PC-3 (cell line): ENCODE measurements around the gene JAG2. TPM values are rescaled to one million over a fixed set of nuclear protein-coding genes. Genes with fewer than 3 reads are reported as not detected.
A peak's percentile ranks its signal among the peaks of the same experiment; 100 is the strongest.

Experiments used
- ATAC-seq: fragments of 200-7000 bp; cut with Tn5 transposase; 2 replicates; pipeline ENCODE4 v1.9.1; 2020; ENCODE audit warnings: mild to moderate bottlenecking, moderate library complexity
- BruUV-seq: library from RNA; stranded (reverse); fragments of 400-500 nt; replicated peaks from 2 replicates; lab custom pipeline; 2021; lab: Mats Ljungman, UMichigan
- CTCF ChIA-PET: fragments of 300-600 bp; sonication (Branson Sonifier 250); formaldehyde crosslinking; loops from one replicate; lab custom pipeline; 2022; ENCODE audit warnings: antibody characterized with exemption; lab: Charles Lee
- POLR2A ChIA-PET: fragments of 300-600 bp; sonication (Branson Sonifier 250); formaldehyde crosslinking; loops from one replicate; lab custom pipeline; 2022; ENCODE audit warnings: antibody characterized with exemption; ENCODE audit not compliant: unreplicated experiment; lab: Charles Lee
- DNase-seq: peaks from one replicate; pipeline ENCODE4 v3.0.0-alpha.2; 2015
- H2AFZ ChIP-seq: fragments of 300-600 bp; sonication (generic); 2 replicates; pipeline ENCODE4 v1.6.0; 2016; ENCODE audit warnings: antibody characterized with exemption, low read length
- H3F3A ChIP-seq: fragments of 300-600 bp; sonication (generic); one replicate; pipeline ENCODE4 v1.6.0; 2017; ENCODE audit warnings: antibody characterized with exemption, low read length, control low read depth, mild to moderate bottlenecking; ENCODE audit not compliant: unreplicated experiment
- H3K27ac ChIP-seq: fragments of 300-600 bp; sonication (generic); 2 replicates; pipeline ENCODE4 v1.5.1; 2016; ENCODE audit warnings: mild to moderate bottlenecking, low read length
- H3K27me3 ChIP-seq: fragments of 300-600 bp; sonication (generic); 2 replicates; pipeline ENCODE4 v1.6.1; 2016; ENCODE audit warnings: low read length, mixed read lengths
- H3K36me3 ChIP-seq: fragments of 300-600 bp; sonication (generic); 2 replicates; pipeline ENCODE4 v1.6.1; 2016; ENCODE audit warnings: low read depth, mixed run types, low read length, mixed read lengths
- H3K4me1 ChIP-seq: fragments of 300-600 bp; sonication (generic); 2 replicates; pipeline ENCODE4 v1.5.1; 2016; ENCODE audit warnings: low read length; ENCODE audit not compliant: insufficient read depth
- H3K4me2 ChIP-seq: fragments of 300-600 bp; sonication (generic); 2 replicates; pipeline ENCODE4 v1.6.0; 2016; ENCODE audit warnings: low read length
- H3K4me3 ChIP-seq: fragments of 300-600 bp; sonication (generic); 2 replicates; pipeline ENCODE4 v1.5.1; 2016; ENCODE audit warnings: mild to moderate bottlenecking, low read length, mixed read lengths
- H3K79me2 ChIP-seq: fragments of 300-600 bp; sonication (generic); 2 replicates; pipeline ENCODE4 v1.6.1; 2017; ENCODE audit warnings: low read length, mixed read lengths
- H3K9ac ChIP-seq: fragments of 300-600 bp; sonication (generic); 2 replicates; pipeline ENCODE4 v1.6.0; 2016; ENCODE audit warnings: mild to moderate bottlenecking, low read length
- H3K9me2 ChIP-seq: fragments of 300-600 bp; sonication (generic); replicated peaks from 2 replicates; pipeline ENCODE4 v1.6.1; 2016; ENCODE audit warnings: mixed run types, low read length, mixed read lengths
- H3K9me3 ChIP-seq: fragments of 300-600 bp; sonication (generic); 2 replicates; pipeline ENCODE4 v1.6.1; 2016; ENCODE audit warnings: low read length, mixed read lengths
- H4K20me1 ChIP-seq: fragments of 300-600 bp; sonication (generic); 2 replicates; pipeline ENCODE4 v1.6.1; 2016; ENCODE audit warnings: low read length, mixed read lengths
- EZH2 ChIP-seq: fragments of 300-600 bp; sonication (generic); IDR thresholded peaks from one replicate; pipeline ENCODE4 v1.6.1; 2017; ENCODE audit warnings: antibody characterized with exemption, mild to moderate bottlenecking, low read length; ENCODE audit not compliant: unreplicated experiment
- EZH2phosphoT487 ChIP-seq: fragments of 300-600 bp; sonication (generic); IDR thresholded peaks from 2 replicates; pipeline ENCODE4 v1.6.1; 2018; ENCODE audit warnings: mild to moderate bottlenecking, antibody characterized with exemption, low read length, borderline replicate concordance
- intact Hi-C: fragments of 100-400 bp; cut with micrococcal nuclease; formaldehyde crosslinking; loops from 2 replicates; pipeline ENCODE4 v1.9.0; 2023
- total RNA-seq: library from RNA; depleted of rRNA; stranded (reverse); fragments of >200 nt; gene quantifications from 2 replicates; pipeline ENCODE4 v1.2.3, GENCODE V29; 2014
- TF ChIP-seq, protein P1 (sequence below): fragments of 300-600 bp; sonication (generic); conservative IDR thresholded peaks from 2 replicates; pipeline ENCODE4 v1.5.1; 2017; ENCODE audit warnings: antibody characterized with exemption, low read depth, mild to moderate bottlenecking, low read length

Gene JAG2
- total RNA-seq, 1 experiment from 2014 or later: 57.1 TPM

DNA sequence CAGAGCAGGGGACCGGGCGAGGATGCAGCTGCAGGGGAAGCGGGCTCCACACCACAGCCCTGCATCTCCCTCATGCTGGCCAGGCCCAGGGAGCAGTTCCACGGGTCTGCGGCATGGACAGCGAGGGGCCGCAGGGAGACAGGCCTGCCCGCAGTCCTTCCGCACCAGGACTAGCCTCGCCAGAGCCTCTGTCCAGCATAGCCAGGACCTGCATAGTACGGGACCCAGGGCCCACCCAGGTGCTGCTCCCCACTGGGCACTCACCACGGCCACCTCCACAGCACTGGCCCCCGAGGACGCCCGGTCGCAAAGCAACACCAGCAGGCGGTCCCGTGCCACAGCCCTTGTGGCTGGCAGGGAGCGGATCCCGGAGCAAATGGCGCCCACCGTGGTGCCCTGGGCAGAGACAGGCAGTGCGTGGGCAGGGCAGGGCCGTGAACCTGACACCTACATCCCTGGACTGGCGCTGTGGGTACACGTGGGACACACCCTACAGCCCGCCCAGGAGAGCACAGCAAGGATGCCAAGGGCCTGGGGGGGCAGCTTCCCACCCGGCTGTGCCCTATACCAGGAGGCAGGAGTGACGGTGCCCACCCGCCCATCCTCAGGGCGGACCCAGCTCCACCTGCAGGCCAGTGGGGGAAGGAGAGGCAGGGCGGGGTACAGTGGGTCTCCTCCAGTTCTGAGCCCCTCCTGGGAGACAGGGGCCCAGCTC is 23.8 kb downstream of the JAG2 start:
- ATAC-seq (no peak; the same call in 1 of the 2 replicates), DNase-seq (no peak)
- intact Hi-C loops: no loop called here
- H3K4me1 ChIP-seq: no peaks in the 10 kb centered on the region
- TF ChIP-seq, protein P1, sequence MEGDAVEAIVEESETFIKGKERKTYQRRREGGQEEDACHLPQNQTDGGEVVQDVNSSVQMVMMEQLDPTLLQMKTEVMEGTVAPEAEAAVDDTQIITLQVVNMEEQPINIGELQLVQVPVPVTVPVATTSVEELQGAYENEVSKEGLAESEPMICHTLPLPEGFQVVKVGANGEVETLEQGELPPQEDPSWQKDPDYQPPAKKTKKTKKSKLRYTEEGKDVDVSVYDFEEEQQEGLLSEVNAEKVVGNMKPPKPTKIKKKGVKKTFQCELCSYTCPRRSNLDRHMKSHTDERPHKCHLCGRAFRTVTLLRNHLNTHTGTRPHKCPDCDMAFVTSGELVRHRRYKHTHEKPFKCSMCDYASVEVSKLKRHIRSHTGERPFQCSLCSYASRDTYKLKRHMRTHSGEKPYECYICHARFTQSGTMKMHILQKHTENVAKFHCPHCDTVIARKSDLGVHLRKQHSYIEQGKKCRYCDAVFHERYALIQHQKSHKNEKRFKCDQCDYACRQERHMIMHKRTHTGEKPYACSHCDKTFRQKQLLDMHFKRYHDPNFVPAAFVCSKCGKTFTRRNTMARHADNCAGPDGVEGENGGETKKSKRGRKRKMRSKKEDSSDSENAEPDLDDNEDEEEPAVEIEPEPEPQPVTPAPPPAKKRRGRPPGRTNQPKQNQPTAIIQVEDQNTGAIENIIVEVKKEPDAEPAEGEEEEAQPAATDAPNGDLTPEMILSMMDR: peak; percentile 28; the same call in 1 of the 2 replicates
- TF ChIP-seq EZH2: no peak
- no peak for TF ChIP-seq EZH2phosphoT487
- no peaks in the 10 kb centered on the region for H4K20me1 ChIP-seq
- no peaks in the 10 kb centered on the region for H3K9me2 ChIP-seq
- POLR2A ChIA-PET: no interaction called here
- H3K9me3 ChIP-seq: no peaks in the 10 kb centered on the region
- H3K27me3 ChIP-seq: no peaks in the 10 kb centered on the region
- no peaks in the 10 kb centered on the region for H3K36me3 ChIP-seq
- H3K79me2 ChIP-seq: no peaks in the 10 kb centered on the region
- H3K9ac ChIP-seq: no peak overlapping the region
- no peak overlapping the region for H3K4me2 ChIP-seq
- H3K27ac ChIP-seq: no peak overlapping the region
- BruUV-seq: no TSS peak
- no peak overlapping the region for H3K4me3 ChIP-seq
- CTCF ChIA-PET: no interaction called here
- no peaks in the 10 kb centered on the region for H3F3A ChIP-seq
- no peak overlapping the region for H2AFZ ChIP-seq

DNA sequence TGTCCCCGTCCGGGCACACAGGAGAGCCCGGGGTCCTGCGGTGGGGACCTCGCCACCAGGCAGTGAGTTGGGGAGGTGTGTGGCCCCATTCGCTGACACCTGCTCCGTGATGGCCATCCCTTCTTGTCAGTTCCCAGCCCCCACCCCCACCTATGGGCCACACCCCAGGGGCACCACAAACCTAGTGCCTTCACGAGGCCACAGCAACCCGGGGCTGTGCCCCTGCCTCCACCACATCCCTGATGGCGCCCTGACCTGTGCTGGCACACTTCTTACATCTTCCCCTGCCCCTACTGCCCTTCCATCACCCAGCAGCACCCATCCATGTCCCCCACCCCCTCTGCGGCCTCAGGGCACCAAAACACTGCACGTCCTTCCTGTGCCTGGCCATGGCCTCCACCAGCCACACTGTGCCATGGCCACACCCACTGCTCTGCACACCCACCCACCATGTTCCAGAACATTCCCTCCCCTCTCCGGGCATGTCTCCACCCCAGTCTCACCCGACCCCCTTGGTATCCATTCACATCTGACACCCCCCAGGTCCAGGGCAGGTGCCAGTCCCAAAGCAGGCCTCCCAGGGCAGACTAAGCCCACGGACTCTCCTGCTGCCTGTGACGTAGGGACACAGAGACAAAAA is 24.4 kb downstream of the JAG2 start:
- CTCF ChIA-PET: no interaction called here
- Histone ChIP-seq H3K9ac (no peak overlapping the region), H3K27me3 (no peaks in the 10 kb centered on the region), H3K4me1 (no peaks in the 10 kb centered on the region), H3K27ac (no peak overlapping the region), H3K79me2 (no peaks in the 10 kb centered on the region), H3K9me3 (no peaks in the 10 kb centered on the region), H3F3A (no peaks in the 10 kb centered on the region), H3K9me2 (no peaks in the 10 kb centered on the region), H3K36me3 (no peaks in the 10 kb centered on the region), H3K4me2 (no peak overlapping the region), H2AFZ (no peak overlapping the region), H3K4me3 (no peak overlapping the region), H4K20me1 (no peaks in the 10 kb centered on the region)
- intact Hi-C loops: no loop called here
- no peak for TF ChIP-seq EZH2phosphoT487
- TF ChIP-seq EZH2: no peak
- TF ChIP-seq, protein P1: no peak
- no TSS peak for BruUV-seq
- no peak for DNase-seq
- POLR2A ChIA-PET: no interaction called here
- no peak for ATAC-seq

DNA sequence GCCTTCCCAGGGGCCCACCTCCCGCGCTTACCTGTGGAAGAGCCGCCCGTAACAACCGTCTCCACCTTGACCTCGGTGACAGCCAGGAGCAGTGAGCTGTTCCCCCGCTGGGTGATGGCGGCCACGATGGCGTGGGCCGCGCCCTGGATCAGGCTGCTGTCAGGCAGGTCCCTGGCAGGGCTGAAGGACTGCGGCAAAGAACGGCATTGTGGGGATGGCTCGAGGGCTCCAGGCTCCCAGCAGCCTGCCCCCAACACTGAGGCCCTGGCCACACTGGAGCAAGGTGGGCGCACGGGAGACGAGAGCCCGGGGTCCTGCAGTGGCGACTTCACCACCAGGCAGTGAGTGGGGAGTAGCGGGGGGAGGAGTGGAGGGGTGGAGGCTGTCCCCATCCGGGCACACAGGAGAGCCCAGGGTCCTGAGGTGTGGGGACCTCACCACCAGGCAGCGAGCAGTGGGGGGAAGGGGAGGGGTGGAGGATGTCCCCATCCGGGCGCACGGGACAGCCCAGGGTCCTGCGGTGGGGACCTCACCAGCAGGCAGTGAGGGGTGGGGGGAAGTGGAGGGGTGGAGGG is 25.0 kb downstream of the JAG2 start:
- no peak overlapping the region for H3K4me3 ChIP-seq
- no peaks in the 10 kb centered on the region for H3K4me1 ChIP-seq
- ATAC-seq (no peak), DNase-seq (no peak)
- BruUV-seq: no TSS peak
- intact Hi-C loops: no loop called here
- no peaks in the 10 kb centered on the region for H3K79me2 ChIP-seq
- no peak overlapping the region for H3K4me2 ChIP-seq
- H3K9ac ChIP-seq: no peak overlapping the region
- no peaks in the 10 kb centered on the region for H3K9me3 ChIP-seq
- H3F3A ChIP-seq: no peaks in the 10 kb centered on the region
- no peak for TF ChIP-seq EZH2
- TF ChIP-seq, protein P1: no peak
- no peak for TF ChIP-seq EZH2phosphoT487
- H4K20me1 ChIP-seq: no peaks in the 10 kb centered on the region
- ChIA-PET CTCF (no interaction called here), POLR2A (no interaction called here)
- H3K9me2 ChIP-seq: no peaks in the 10 kb centered on the region
- H3K27me3 ChIP-seq: no peaks in the 10 kb centered on the region
- H2AFZ ChIP-seq: no peak overlapping the region
- H3K27ac ChIP-seq: no peak overlapping the region
- no peaks in the 10 kb centered on the region for H3K36me3 ChIP-seq
